Measurements from ENCODE around the gene SFXN2.
"Not testable (repeated sequence)": the region's sequence is repeated elsewhere in the genome, so short reads cannot be mapped to it uniquely, and the experiment has no call there.

The SFXN2 gene

GRCh38 chr10:102713814-102714620 is 419 bp upstream of the SFXN2 start, which contains the start of gene ARL3:
TSS of gene ARL3 (minus strand) at chr10:102714397. CDS start at chr10:102714275, 122 bp downstream.
- DNase-seq (ENCODE audit: low read depth in 1 of 2, low spot score in 1 of 2) = peak; percentile 98
- TF ChIP-seq GABPA (IDR thresholded peaks at IDR 0.05; ENCODE audit: low read depth) = no peak
- peak; percentile 49; the same call in 1 of the 2 replicates for TF ChIP-seq POLR2AphosphoS5 (IDR thresholded peaks at IDR 0.05; ENCODE audit: low read depth)
- peak; percentile 43; the same call in 1 of the 2 replicates for TF ChIP-seq SPI1 (IDR thresholded peaks at IDR 0.05; ENCODE audit: borderline replicate concordance, low read depth)
- TF ChIP-seq CTCF (IDR thresholded peaks at IDR 0.05; ENCODE audit: insufficient read depth, low read length) = peak; percentile 19
- peak; percentile 25 for TF ChIP-seq REST (IDR thresholded peaks at IDR 0.05; ENCODE audit: insufficient replicate concordance, low read depth)

GRCh38 chr10:102715880-102716279 is 1.4 kb downstream of the SFXN2 start:
- Histone ChIP-seq H3K4me3 (replicated peaks; ENCODE audit: insufficient read depth, low read length) (no peak overlapping the region), H3K27me3 (ENCODE audit: insufficient read depth, poor library complexity, severe bottlenecking) (no peaks in the 10 kb centered on the region), H3K27ac (replicated peaks) (no peak overlapping the region)
- no peak for TF ChIP-seq SPI1 (IDR thresholded peaks at IDR 0.05; ENCODE audit: borderline replicate concordance, low read depth)
- DNase-seq (ENCODE audit: low read depth in 1 of 2, low spot score in 1 of 2) = no peak

More at GRCh38 chr10:102713814-102714620, 419 bp upstream of the SFXN2 start, which contains the start of gene ARL3:
- Histone ChIP-seq H3K27me3 (ENCODE audit: insufficient read depth, poor library complexity, severe bottlenecking) (no peaks in the 10 kb centered on the region), H3K4me3 (replicated peaks; ENCODE audit: insufficient read depth, low read length) (peak within 1 kb of the TSS; percentile 100), H3K27ac (replicated peaks) (peak within 1 kb of the TSS; percentile 86)

DNA sequence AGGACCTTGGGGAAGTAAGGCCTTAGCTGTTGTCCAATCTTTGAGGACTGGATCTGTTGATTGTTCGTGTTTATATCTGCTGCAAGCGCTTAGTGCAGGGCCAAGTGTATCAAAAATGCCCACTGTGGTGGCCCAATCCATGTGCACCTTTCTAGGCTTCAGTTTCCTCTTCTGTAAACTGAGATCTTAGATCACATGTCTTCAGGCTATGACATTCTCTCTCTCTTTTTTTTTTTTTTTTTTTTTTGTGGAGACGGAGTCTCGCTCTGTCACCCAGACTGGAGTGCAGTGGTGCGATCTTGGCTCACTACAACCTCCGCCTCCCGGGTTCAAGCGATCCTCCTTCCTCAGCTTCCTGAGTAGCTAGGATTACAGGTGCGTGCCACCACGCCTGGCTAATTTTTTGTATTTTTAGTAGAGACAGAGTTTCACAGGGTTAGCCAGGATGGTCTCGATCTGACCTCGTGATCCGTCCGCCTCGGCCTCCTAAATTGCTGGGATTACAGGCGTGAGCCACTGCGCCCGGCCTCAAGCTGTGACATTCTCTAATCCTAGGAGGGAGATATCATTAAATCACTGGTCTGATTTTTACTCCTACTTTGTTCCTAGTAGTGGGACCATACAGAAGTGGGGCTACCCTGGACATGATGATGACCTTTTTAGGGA is 2.6 kb downstream of the SFXN2 start:
- not testable (repeated sequence) for DNase-seq (ENCODE audit: low read depth in 1 of 2, low spot score in 1 of 2); H3K4me3 ChIP-seq (replicated peaks; ENCODE audit: insufficient read depth, low read length); H3K27ac ChIP-seq (replicated peaks); H3K27me3 ChIP-seq (ENCODE audit: insufficient read depth, poor library complexity, severe bottlenecking)

DNA sequence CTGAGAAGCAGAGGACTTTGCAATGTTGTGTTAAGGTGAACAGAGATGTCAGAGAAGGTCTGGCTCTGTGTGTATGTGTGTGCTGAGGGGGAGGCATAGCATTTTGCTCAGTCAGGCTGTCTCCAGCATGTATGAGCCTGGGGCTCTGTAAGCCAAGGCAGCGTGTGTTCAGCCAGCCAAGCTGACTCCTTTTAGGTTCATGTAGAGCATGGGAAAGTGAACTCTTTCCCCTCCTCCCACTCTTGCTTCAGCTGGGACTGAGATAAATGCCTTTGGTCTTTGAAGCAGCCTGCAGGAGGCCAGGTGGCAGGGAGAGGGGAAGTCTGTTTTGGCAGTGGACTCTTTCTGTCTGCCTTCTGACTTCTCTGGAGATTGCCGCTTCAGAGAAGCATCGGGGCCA is 3.8 kb downstream of the SFXN2 start:
- TF ChIP-seq REST (IDR thresholded peaks at IDR 0.05; ENCODE audit: insufficient replicate concordance, low read depth) = no peak
- no peak for TF ChIP-seq CTCF (IDR thresholded peaks at IDR 0.05; ENCODE audit: insufficient read depth, low read length)
- TF ChIP-seq POLR2AphosphoS5 (IDR thresholded peaks at IDR 0.05; ENCODE audit: low read depth) = peak; percentile 54; the same call in 1 of the 2 replicates
- TF ChIP-seq SPI1 (IDR thresholded peaks at IDR 0.05; ENCODE audit: borderline replicate concordance, low read depth) = peak; percentile 82
- Histone ChIP-seq H3K27ac (replicated peaks) (no peak overlapping the region), H3K4me3 (replicated peaks; ENCODE audit: insufficient read depth, low read length) (no peak overlapping the region), H3K27me3 (ENCODE audit: insufficient read depth, poor library complexity, severe bottlenecking) (no peaks in the 10 kb centered on the region)
- DNase-seq (ENCODE audit: low read depth in 1 of 2, low spot score in 1 of 2) = peak in 1 of 2 experiments; percentile 77

All from HL-60 (cell line).